Astrocyte (in vitro differentiated cells and primary cell): ENCODE results near the gene SLC43A3.

ENCODE experiments used
- CTCF ChIP-seq: IDR thresholded peaks from 2 replicates; pipeline ENCODE4 v1.5.1; 2011; ENCODE audit warnings: low read depth, mild to moderate bottlenecking, inconsistent platforms, low read length, moderate library complexity; ENCODE audit not compliant: insufficient read depth
- EZH2 ChIP-seq: IDR thresholded peaks from 2 replicates; pipeline ENCODE4 v1.6.1; 2012; ENCODE audit warnings: mild to moderate bottlenecking, low read length, inconsistent platforms; ENCODE audit not compliant: insufficient read depth

GRCh38 chr11:57377107-57377506, 49.8 kb downstream of the SLC43A3 start:
- no peak for TF ChIP-seq CTCF
- no peak for TF ChIP-seq EZH2
